ENCODE results near the gene PDIA5. TPM values are rescaled to one million over a fixed set of nuclear protein-coding genes. Genes with fewer than 3 reads are reported as not detected.

The PDIA5 gene
- total RNA-seq, 1 donor = 54.3 TPM

DNA sequence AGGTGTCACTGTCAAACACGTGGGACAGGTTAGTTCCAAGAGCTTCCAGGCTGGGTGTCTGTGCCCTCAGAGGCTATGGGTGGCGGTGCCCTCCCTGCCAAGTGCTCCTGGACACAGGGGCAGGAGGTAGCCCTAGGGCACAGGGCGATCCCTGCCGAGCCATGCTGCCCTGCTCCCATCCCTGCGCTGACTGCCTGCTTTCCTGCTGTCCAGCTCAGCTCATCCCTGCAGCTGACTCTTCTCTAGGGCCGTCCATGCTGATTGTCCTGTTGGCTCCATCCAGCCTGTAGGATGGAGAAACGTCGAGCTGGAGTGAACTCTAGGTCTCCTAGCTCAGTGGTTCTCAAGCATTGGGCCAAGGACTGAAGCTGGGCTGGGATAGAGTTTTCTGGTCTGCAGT is 3.7 kb downstream of the PDIA5 start:
- peak; percentile 41 for DNase-seq (ENCODE audit: insufficient read length, low spot score, missing footprints)
- peaks cover 22% of the 10 kb centered on the region for H3K4me1 ChIP-seq (ENCODE audit: insufficient read depth, low read length)
- no peaks in the 10 kb centered on the region for H3K27me3 ChIP-seq (ENCODE audit: insufficient read depth, low read length)
- no peaks in the 10 kb centered on the region for H3K36me3 ChIP-seq (ENCODE audit: insufficient read depth, low read length)
- H3K4me2 ChIP-seq (ENCODE audit: insufficient read depth, low read length) = no peak overlapping the region
- H3K4me3 ChIP-seq (ENCODE audit: insufficient read depth, low read length) = no peak overlapping the region
- peaks cover 83% of the 10 kb centered on the region for H3K79me2 ChIP-seq (ENCODE audit: insufficient read depth, low read length)
- H2AFZ ChIP-seq (ENCODE audit: low read length) = no peak overlapping the region
- TF ChIP-seq, protein P1, sequence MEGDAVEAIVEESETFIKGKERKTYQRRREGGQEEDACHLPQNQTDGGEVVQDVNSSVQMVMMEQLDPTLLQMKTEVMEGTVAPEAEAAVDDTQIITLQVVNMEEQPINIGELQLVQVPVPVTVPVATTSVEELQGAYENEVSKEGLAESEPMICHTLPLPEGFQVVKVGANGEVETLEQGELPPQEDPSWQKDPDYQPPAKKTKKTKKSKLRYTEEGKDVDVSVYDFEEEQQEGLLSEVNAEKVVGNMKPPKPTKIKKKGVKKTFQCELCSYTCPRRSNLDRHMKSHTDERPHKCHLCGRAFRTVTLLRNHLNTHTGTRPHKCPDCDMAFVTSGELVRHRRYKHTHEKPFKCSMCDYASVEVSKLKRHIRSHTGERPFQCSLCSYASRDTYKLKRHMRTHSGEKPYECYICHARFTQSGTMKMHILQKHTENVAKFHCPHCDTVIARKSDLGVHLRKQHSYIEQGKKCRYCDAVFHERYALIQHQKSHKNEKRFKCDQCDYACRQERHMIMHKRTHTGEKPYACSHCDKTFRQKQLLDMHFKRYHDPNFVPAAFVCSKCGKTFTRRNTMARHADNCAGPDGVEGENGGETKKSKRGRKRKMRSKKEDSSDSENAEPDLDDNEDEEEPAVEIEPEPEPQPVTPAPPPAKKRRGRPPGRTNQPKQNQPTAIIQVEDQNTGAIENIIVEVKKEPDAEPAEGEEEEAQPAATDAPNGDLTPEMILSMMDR (IDR thresholded peaks at IDR 0.05; ENCODE audit: extremely low read depth, low read depth, low read length) = no peak
- no peaks in the 10 kb centered on the region for H3K9me3 ChIP-seq (ENCODE audit: low read depth, low read length)
- H3K27ac ChIP-seq (ENCODE audit: low read depth, low read length) = no peak overlapping the region
- peaks cover 67% of the 10 kb centered on the region for H4K20me1 ChIP-seq (ENCODE audit: insufficient read depth, low read length)

DNA sequence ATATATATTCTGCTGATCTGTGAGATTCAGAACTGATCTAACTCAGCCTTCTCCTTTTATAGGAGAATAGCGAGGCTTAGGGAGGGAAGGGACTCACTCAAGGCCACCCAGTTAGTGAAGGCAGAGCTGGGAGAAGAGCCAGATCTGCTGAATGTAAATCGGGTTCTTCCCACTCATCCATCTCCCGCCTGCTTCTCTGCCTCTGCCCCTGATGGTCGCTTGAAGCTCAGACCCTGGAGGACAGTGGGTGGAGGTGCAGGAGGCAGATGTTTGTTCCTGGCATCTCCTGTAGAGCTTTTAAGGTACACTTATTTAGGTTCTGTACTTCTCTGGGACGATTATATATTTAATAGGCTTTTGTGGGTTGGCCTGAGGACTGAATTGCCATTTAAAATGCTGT is 4.3 kb downstream of the PDIA5 start:
- H4K20me1 ChIP-seq (ENCODE audit: insufficient read depth, low read length) = peaks cover 73% of the 10 kb centered on the region
- TF ChIP-seq, protein P1 (IDR thresholded peaks at IDR 0.05; ENCODE audit: extremely low read depth, low read depth, low read length) = peak; percentile 21

DNA sequence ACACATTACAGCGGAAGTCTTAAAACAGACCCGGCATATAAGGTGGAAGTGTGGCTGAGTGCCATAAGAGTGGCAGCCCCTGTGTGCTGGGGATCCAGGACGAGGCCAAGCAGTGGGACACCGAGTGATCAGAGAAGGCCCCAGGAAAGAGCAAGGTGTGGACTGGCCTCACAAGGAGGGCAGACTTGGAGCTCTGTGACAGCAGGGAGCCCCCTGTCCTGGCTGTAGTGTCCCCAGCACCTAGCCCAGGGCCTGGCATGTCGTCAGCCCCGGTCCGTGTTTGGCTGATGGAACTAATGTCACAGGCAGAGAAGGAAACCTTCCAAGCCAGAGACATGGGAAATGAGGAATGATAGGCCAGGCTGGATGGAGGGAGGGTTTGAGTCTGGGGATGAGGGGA is 4.8 kb downstream of the PDIA5 start:
- Histone ChIP-seq H3K36me3 (ENCODE audit: insufficient read depth, low read length) (no peaks in the 10 kb centered on the region), H3K9me3 (ENCODE audit: low read depth, low read length) (no peaks in the 10 kb centered on the region), H3K27me3 (ENCODE audit: insufficient read depth, low read length) (no peaks in the 10 kb centered on the region), H4K20me1 (ENCODE audit: insufficient read depth, low read length) (peaks cover 78% of the 10 kb centered on the region), H3K4me1 (ENCODE audit: insufficient read depth, low read length) (peaks cover 18% of the 10 kb centered on the region), H2AFZ (ENCODE audit: low read length) (no peak overlapping the region), H3K4me3 (ENCODE audit: insufficient read depth, low read length) (no peak overlapping the region), H3K79me2 (ENCODE audit: insufficient read depth, low read length) (peaks cover 94% of the 10 kb centered on the region), H3K4me2 (ENCODE audit: insufficient read depth, low read length) (no peak overlapping the region), H3K27ac (ENCODE audit: low read depth, low read length) (no peak overlapping the region)
- no peak for DNase-seq (ENCODE audit: insufficient read length, low spot score, missing footprints)
- TF ChIP-seq, protein P1 (IDR thresholded peaks at IDR 0.05; ENCODE audit: extremely low read depth, low read depth, low read length) = no peak

More for the DNA sequence above, 4.3 kb downstream of the PDIA5 start:
- Histone ChIP-seq H3K4me2 (ENCODE audit: insufficient read depth, low read length) (no peak overlapping the region), H3K4me3 (ENCODE audit: insufficient read depth, low read length) (no peak overlapping the region), H3K36me3 (ENCODE audit: insufficient read depth, low read length) (no peaks in the 10 kb centered on the region), H2AFZ (ENCODE audit: low read length) (no peak overlapping the region), H3K27ac (ENCODE audit: low read depth, low read length) (no peak overlapping the region), H3K9me3 (ENCODE audit: low read depth, low read length) (no peaks in the 10 kb centered on the region), H3K4me1 (ENCODE audit: insufficient read depth, low read length) (peaks cover 22% of the 10 kb centered on the region), H3K79me2 (ENCODE audit: insufficient read depth, low read length) (peaks cover 90% of the 10 kb centered on the region), H3K27me3 (ENCODE audit: insufficient read depth, low read length) (no peaks in the 10 kb centered on the region)
- peak; percentile 55 for DNase-seq (ENCODE audit: insufficient read length, low spot score, missing footprints)

DNA sequence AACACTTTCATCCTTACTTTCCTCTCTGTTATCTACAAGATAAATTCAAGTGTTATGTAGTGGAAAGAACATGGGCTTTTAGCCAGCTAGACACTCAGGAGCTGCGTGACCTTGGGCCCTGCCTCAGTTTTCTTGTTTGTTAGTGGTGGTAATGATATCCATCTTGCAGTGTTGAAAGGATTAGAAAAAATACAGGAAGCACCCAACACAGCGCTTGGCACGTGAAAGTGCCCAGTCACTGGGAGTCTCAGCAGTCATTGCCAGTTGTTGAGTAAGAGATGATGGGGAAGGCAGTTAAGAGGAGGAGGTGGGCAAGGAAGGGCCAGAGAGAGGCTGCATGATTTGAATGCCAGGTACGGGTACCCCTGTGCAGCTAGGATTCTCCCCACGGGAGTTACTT is 5.3 kb downstream of the PDIA5 start:
- Histone ChIP-seq H3K36me3 (ENCODE audit: insufficient read depth, low read length) (no peaks in the 10 kb centered on the region), H2AFZ (ENCODE audit: low read length) (no peak overlapping the region), H3K9me3 (ENCODE audit: low read depth, low read length) (no peaks in the 10 kb centered on the region), H3K4me3 (ENCODE audit: insufficient read depth, low read length) (no peak overlapping the region), H3K4me2 (ENCODE audit: insufficient read depth, low read length) (no peak overlapping the region), H3K27ac (ENCODE audit: low read depth, low read length) (no peak overlapping the region), H4K20me1 (ENCODE audit: insufficient read depth, low read length) (peaks cover 83% of the 10 kb centered on the region), H3K27me3 (ENCODE audit: insufficient read depth, low read length) (no peaks in the 10 kb centered on the region), H3K4me1 (ENCODE audit: insufficient read depth, low read length) (peaks cover 16% of the 10 kb centered on the region), H3K79me2 (ENCODE audit: insufficient read depth, low read length) (peaks cover 98% of the 10 kb centered on the region)
- no peak for DNase-seq (ENCODE audit: insufficient read length, low spot score, missing footprints)
- TF ChIP-seq, protein P1 (IDR thresholded peaks at IDR 0.05; ENCODE audit: extremely low read depth, low read depth, low read length) = no peak

Data from osteoblast (primary cell).